Measurements from ENCODE around the gene CFAP100. TPM values are rescaled to one million over a fixed set of nuclear protein-coding genes. Genes with fewer than 3 reads are reported as not detected.

CFAP100 gene
- total and polyA plus RNA-seq, 10 of the 15 experiments (the other 5 are each of a cell fraction or from before 2014, with no cell fraction given) = 0.04 to 0.27 TPM; not detected in 8

DNA sequence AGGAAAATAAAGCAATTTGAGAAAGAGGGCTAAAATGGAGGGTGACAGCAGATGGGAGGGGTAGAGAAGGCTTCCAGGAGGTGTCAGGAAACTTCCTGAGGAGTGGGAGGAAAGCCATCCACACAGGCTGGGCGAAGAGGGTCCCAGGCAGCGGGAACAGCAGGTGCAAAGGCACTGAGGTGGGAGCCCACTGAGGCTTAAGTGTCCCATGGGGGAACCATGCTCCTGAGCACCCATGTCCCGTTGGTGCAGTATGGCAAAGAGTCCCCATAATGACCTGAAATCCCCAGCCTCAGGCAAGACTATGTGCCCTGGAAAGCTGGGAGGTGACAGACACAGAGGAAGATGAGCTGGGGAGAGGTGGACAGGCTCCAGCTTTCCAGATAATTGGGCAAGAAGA, 30.0 kb downstream of the CFAP100 start:
- no peak overlapping the region for H3K27ac ChIP-seq (ENCODE audit: control insufficient read depth, insufficient read depth)
- no peak overlapping the region for H3K4me2 ChIP-seq (ENCODE audit: control insufficient read depth, insufficient read depth)
- no peak overlapping the region for H2AFZ ChIP-seq (ENCODE audit: control insufficient read depth, low read depth, low read length)
- H3K27me3 ChIP-seq (replicated peaks in 1 of 2; ENCODE audit: control insufficient read depth in 2 of 2, insufficient read depth in 2 of 2, low read length in 1 of 2) = no peaks in the 10 kb centered on the region
- intact Hi-C loops (cut with micrococcal nuclease; ENCODE audit: unreplicated experiment) = no loop called here
- H3K9me3 ChIP-seq (replicated peaks; ENCODE audit: control insufficient read depth, insufficient read depth, low read length) = peaks cover 3% of the 10 kb centered on the region; the same call in 2 of the 3 replicates
- H3K4me1 ChIP-seq (ENCODE audit: control insufficient read depth, insufficient read depth, low read length) = no peaks in the 10 kb centered on the region
- no peaks in the 10 kb centered on the region for H3K36me3 ChIP-seq (ENCODE audit: control insufficient read depth in 2 of 2, insufficient read depth in 2 of 2, low read length in 1 of 2)
- BruUV-seq (replicated peaks) = no TSS peak
- WGBS (ENCODE audit: insufficient coverage, insufficient replicate concordance, low lambda C conversion rate, missing lambda C conversion rate) = 7% methylated on average over 3 of the region's 3 CpGs
- ChIA-PET SMC1A (ENCODE audit: uncharacterized antibody, unreplicated experiment) (no interaction called here), RAD21 (ENCODE audit: unreplicated experiment) (no interaction called here), CTCF (no interaction called here), POLR2A (no interaction called here)
- no peak for ATAC-seq
- DNase-seq (ENCODE audit: low read depth, low spot score) = no peak
- no peak overlapping the region for H3K4me3 ChIP-seq
- no peak overlapping the region for H3K9ac ChIP-seq (ENCODE audit: control insufficient read depth, insufficient read depth, low read length)
- FAIRE-seq = no peak
- no peaks in the 10 kb centered on the region for H3K79me2 ChIP-seq (ENCODE audit: control insufficient read depth, insufficient read depth, low read length)
- TF ChIP-seq NR2C2 (IDR thresholded peaks at IDR 0.05; ENCODE audit: borderline replicate concordance, control insufficient read depth, insufficient read length, low read depth) (no peak), CHD2 (IDR thresholded peaks at IDR 0.05; ENCODE audit: borderline replicate concordance, low read depth, low read length) (no peak), GABPA (IDR thresholded peaks at IDR 0.05; ENCODE audit: low read depth) (no peak), RB1 (IDR thresholded peaks at IDR 0.05; ENCODE audit: borderline replicate concordance) (no peak), ZBTB4 (CRISPR knock-in tag; IDR thresholded peaks at IDR 0.05) (no peak), ZBTB40 (IDR thresholded peaks at IDR 0.05; ENCODE audit: borderline replicate concordance) (no peak), TAF1 (IDR thresholded peaks at IDR 0.05; ENCODE audit: borderline replicate concordance, low read depth, low read length) (no peak), BCL11A (IDR thresholded peaks at IDR 0.05; ENCODE audit: low read depth, low read length) (no peak)
- H4K20me1 ChIP-seq (ENCODE audit: control insufficient read depth, insufficient read depth) = no peaks in the 10 kb centered on the region
- in situ Hi-C loops (cut with MboI) = no loop called here

Measured in GM12878 (cell line).